Upper lobe of left lung (tissue), 4 donors: ENCODE results near the gene ARHGEF1.
A peak's percentile ranks its signal among the peaks of the same experiment; 100 is the strongest.

ENCODE experiments used
- EP300 ChIP-seq, 4 donors: sonication (generic); formaldehyde crosslinking; IDR thresholded peaks; one replicate each; pipeline ENCODE4 v1.5.1; 2017; ENCODE audit warnings: antibody characterized with exemption in 4 of 4, control low read depth in 2 of 4
- POLR2A ChIP-seq, 4 donors: fragments of 450-650 bp; IDR thresholded peaks; one replicate each; pipeline ENCODE4 v1.5.1; 2016 to 2017; ENCODE audit warnings: antibody characterized with exemption in 4 of 4, mild to moderate bottlenecking in 2 of 4
- POLR2AphosphoS5 ChIP-seq, 2 donors: sonication (generic); formaldehyde crosslinking; IDR thresholded peaks; one replicate each; pipeline ENCODE4 v1.5.1; 2017; ENCODE audit warnings: antibody characterized with exemption in 2 of 2
- TF ChIP-seq, protein P1 (sequence below), 6 experiments: fragments of 450-650 bp in 4 of 6; fragments of 200-600 bp in 2 of 6; sonication (generic) in 2 of 6; IDR thresholded peaks; one replicate each; pipeline ENCODE4 v1.5.1; 2016 to 2019; ENCODE audit warnings: antibody characterized with exemption in 6 of 6

DNA sequence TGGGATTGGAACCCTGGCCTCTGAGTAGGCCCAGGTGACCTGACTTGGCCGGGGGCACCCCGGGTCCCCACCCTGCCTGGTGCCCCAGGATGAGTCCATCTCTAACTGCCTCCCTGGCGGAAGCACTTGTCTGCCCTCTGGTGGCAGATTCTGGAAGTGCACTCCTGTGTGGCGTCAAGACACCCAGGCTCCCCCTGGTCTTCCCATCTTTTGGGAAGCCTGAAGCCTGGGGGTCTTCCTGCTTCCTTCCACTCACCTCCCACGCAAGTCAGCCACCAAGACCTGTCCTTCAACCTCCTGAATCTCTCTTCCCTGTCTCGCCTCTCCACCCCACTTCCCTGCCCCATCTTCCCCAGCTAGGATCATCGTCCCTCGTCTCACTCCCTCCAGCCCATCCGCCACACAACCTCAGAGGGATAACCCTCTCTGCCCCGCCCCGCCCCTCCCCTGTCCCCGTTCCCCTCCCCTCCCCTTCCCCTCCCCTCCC, 68.7 kb downstream of the ARHGEF1 start:
- TF ChIP-seq, protein P1, sequence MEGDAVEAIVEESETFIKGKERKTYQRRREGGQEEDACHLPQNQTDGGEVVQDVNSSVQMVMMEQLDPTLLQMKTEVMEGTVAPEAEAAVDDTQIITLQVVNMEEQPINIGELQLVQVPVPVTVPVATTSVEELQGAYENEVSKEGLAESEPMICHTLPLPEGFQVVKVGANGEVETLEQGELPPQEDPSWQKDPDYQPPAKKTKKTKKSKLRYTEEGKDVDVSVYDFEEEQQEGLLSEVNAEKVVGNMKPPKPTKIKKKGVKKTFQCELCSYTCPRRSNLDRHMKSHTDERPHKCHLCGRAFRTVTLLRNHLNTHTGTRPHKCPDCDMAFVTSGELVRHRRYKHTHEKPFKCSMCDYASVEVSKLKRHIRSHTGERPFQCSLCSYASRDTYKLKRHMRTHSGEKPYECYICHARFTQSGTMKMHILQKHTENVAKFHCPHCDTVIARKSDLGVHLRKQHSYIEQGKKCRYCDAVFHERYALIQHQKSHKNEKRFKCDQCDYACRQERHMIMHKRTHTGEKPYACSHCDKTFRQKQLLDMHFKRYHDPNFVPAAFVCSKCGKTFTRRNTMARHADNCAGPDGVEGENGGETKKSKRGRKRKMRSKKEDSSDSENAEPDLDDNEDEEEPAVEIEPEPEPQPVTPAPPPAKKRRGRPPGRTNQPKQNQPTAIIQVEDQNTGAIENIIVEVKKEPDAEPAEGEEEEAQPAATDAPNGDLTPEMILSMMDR (IDR thresholded peaks at IDR 0.05) = peak; percentile 93 to 98 (median 96)
- TF ChIP-seq POLR2A (IDR thresholded peaks at IDR 0.05) (no peak), POLR2AphosphoS5 (IDR thresholded peaks at IDR 0.05) (no peak), EP300 (IDR thresholded peaks at IDR 0.05) (no peak)
